Glutamatergic neuron (in vitro differentiated cells): ENCODE data around the gene SNX14. TPM values are rescaled to one million over a fixed set of nuclear protein-coding genes. Genes with fewer than 3 reads are reported as not detected.

Source experiments
- DNase-seq: peaks from one replicate; pipeline ENCODE4 v3.0.0; 2022
- H3K27ac Mint-ChIP-seq: one replicate; pipeline ENCODE4 v1.8.0; 2020; ENCODE audit warnings: mild to moderate bottlenecking, mixed read lengths, inconsistent platforms; ENCODE audit not compliant: unreplicated experiment
- H3K27me3 Mint-ChIP-seq: one replicate; pipeline ENCODE4 v1.8.0; 2020; ENCODE audit warnings: mild to moderate bottlenecking, moderate library complexity, mixed read lengths, inconsistent platforms; ENCODE audit not compliant: unreplicated experiment
- H3K36me3 Mint-ChIP-seq: one replicate; pipeline ENCODE4 v1.8.0; 2020; ENCODE audit warnings: mild to moderate bottlenecking, mixed read lengths, inconsistent platforms; ENCODE audit not compliant: unreplicated experiment
- H3K4me1 Mint-ChIP-seq: one replicate; pipeline ENCODE4 v1.8.0; 2020; ENCODE audit warnings: mild to moderate bottlenecking, low read depth, mixed read lengths, inconsistent platforms; ENCODE audit not compliant: unreplicated experiment
- H3K4me3 Mint-ChIP-seq: one replicate; pipeline ENCODE4 v1.8.0; 2020; ENCODE audit warnings: mild to moderate bottlenecking, mixed read lengths, inconsistent platforms; ENCODE audit not compliant: unreplicated experiment
- H3K9me3 Mint-ChIP-seq: one replicate; pipeline ENCODE4 v1.8.0; 2020; ENCODE audit warnings: mild to moderate bottlenecking, moderate library complexity, mixed read lengths, inconsistent platforms; ENCODE audit not compliant: unreplicated experiment
- CTCF ChIP-seq: fragments of 200-600 bp; sonication (generic); IDR thresholded peaks from one replicate; pipeline ENCODE4 v1.5.0; 2021; ENCODE audit not compliant: partially characterized antibody, unreplicated experiment
- total RNA-seq: library from RNA; stranded (reverse); fragmentation: NEBNext Ultra II Directional; extraction: Animal tissue kit (Norgen Biotek cat#: 25700); gene quantifications from one replicate; pipeline ENCODE4 v1.2.1, GENCODE V29; 2021; ENCODE audit not compliant: unreplicated experiment

SNX14 gene
- total RNA-seq, 1 donor from 2014 or later, result 73.6 TPM

- H3K27ac Mint-ChIP-seq, result no peak overlapping the region
- no peak overlapping the region for H3K4me3 Mint-ChIP-seq
- no peak for DNase-seq
- TF ChIP-seq CTCF, result no peak
- peaks cover 5% of the 10 kb centered on the region for H3K9me3 Mint-ChIP-seq
- peaks cover 25% of the 10 kb centered on the region for H3K36me3 Mint-ChIP-seq
- H3K4me1 Mint-ChIP-seq, result no peaks in the 10 kb centered on the region
- no peaks in the 10 kb centered on the region for H3K27me3 Mint-ChIP-seq
Observed at GRCh38 chr6:85498596-85499258, 94.9 kb downstream of the SNX14 start.

GRCh38 chr6:85496856-85497255, 96.8 kb downstream of the SNX14 start:
- Mint-ChIP-seq H3K4me1 (no peaks in the 10 kb centered on the region), H3K27me3 (no peaks in the 10 kb centered on the region), H3K36me3 (peaks cover 25% of the 10 kb centered on the region), H3K27ac (no peak overlapping the region), H3K9me3 (peaks cover 5% of the 10 kb centered on the region), H3K4me3 (no peak overlapping the region)
- TF ChIP-seq CTCF, result no peak
- no peak for DNase-seq

GRCh38 chr6:85496009-85496579, 97.6 kb downstream of the SNX14 start:
- TF ChIP-seq CTCF, result no peak
- Mint-ChIP-seq H3K9me3 (peaks cover 5% of the 10 kb centered on the region), H3K27ac (no peak overlapping the region), H3K36me3 (peaks cover 25% of the 10 kb centered on the region), H3K27me3 (no peaks in the 10 kb centered on the region), H3K4me1 (no peaks in the 10 kb centered on the region), H3K4me3 (no peak overlapping the region)
- DNase-seq, result no peak

- no peak for TF ChIP-seq CTCF
- Mint-ChIP-seq H3K36me3 (peaks cover 25% of the 10 kb centered on the region), H3K4me1 (no peaks in the 10 kb centered on the region), H3K27me3 (no peaks in the 10 kb centered on the region), H3K9me3 (peaks cover 3% of the 10 kb centered on the region), H3K27ac (no peak overlapping the region), H3K4me3 (no peak overlapping the region)
- no peak for DNase-seq
Observed at GRCh38 chr6:85494547-85495536, 98.8 kb downstream of the SNX14 start.
